GM19438 (cell line): Measurements from ENCODE around the gene OXT.
"Not testable (repeated sequence)": the region's sequence is repeated elsewhere in the genome, so short reads cannot be mapped to it uniquely, and the experiment has no call there.

Experiments used
- ATAC-seq: cut with Tn5 transposase; IDR thresholded peaks from one replicate; pipeline ENCODE4 v1.9.1; 2021; ENCODE audit warnings: low read depth; ENCODE audit not compliant: unreplicated experiment

The OXT gene

GRCh38 chr20:3047486-3048419, 23.7 kb upstream of the OXT start:
- ATAC-seq = no peak

GRCh38 chr20:3051385-3052019, 19.9 kb upstream of the OXT start:
- no peak for ATAC-seq

- ATAC-seq = no peak
Observed at GRCh38 chr20:3059489-3059888, 11.9 kb upstream of the OXT start.

GRCh38 chr20:3064119-3064518, 7.3 kb upstream of the OXT start:
- not testable (repeated sequence) for ATAC-seq

GRCh38 chr20:3067139-3068014, 4.0 kb upstream of the OXT start:
- peak; percentile 27 for ATAC-seq

GRCh38 chr20:3068075-3068474, 3.3 kb upstream of the OXT start:
- ATAC-seq = peak; percentile 58

GRCh38 chr20:3068986-3069900, 2.2 kb upstream of the OXT start:
- ATAC-seq = no peak

- no peak for ATAC-seq
Observed at GRCh38 chr20:3070725-3071124, 695 bp upstream of the OXT start.

GRCh38 chr20:3071266-3071609, 182 bp upstream of the OXT start:
- ATAC-seq = no peak

GRCh38 chr20:3072530-3073250, 1.3 kb downstream of the OXT start:
- ATAC-seq = no peak

- not testable (repeated sequence) for ATAC-seq
Observed at GRCh38 chr20:3073251-3073643, 1.8 kb downstream of the OXT start.

- no peak for ATAC-seq
Observed at GRCh38 chr20:3074812-3075211, 3.4 kb downstream of the OXT start.

- not testable (repeated sequence) for ATAC-seq
Observed at GRCh38 chr20:3075315-3075714, 3.9 kb downstream of the OXT start.

GRCh38 chr20:3077618-3078134, 6.3 kb downstream of the OXT start:
- no peak for ATAC-seq

GRCh38 chr20:3080939-3081388, 9.5 kb downstream of the OXT start:
- ATAC-seq = no peak

GRCh38 chr20:3081641-3082040, 10.2 kb downstream of the OXT start:
- ATAC-seq = no peak

- ATAC-seq = no peak
Observed at GRCh38 chr20:3082306-3082951, 11.0 kb downstream of the OXT start.
